WTC11 (cell line): ENCODE measurements around the gene NAA80. TPM values are rescaled to one million over a fixed set of nuclear protein-coding genes. Genes with fewer than 3 reads are reported as not detected.

ENCODE experiments used
- ATAC-seq: fragments of 200-7000 bp; cut with Tn5 transposase; 2 replicates; pipeline ENCODE4 v1.10.0; 2021; ENCODE audit warnings: mild to moderate bottlenecking, moderate library complexity
- CTCF ChIA-PET: fragments of 300-600 bp; sonication (Branson Sonifier 250); formaldehyde crosslinking; loops from one replicate; lab custom pipeline; 2021; ENCODE audit warnings: antibody characterized with exemption; lab: Charles Lee
- POLR2A ChIA-PET: fragments of 350-600 bp; sonication (Branson Sonifier 250); formaldehyde crosslinking; loops from one replicate; lab custom pipeline; 2021; ENCODE audit warnings: antibody characterized with exemption; lab: Charles Lee
- DNase-seq: peaks from one replicate; pipeline ENCODE4 v3.0.0; 2021; ENCODE audit warnings: low spot score
- H3K27ac Mint-ChIP-seq: 2 replicates; pipeline ENCODE4 v1.8.0; 2021; ENCODE audit warnings: mixed read lengths
- H3K27me3 Mint-ChIP-seq: 2 replicates; pipeline ENCODE4 v1.8.0; 2021; ENCODE audit warnings: low read depth, mild to moderate bottlenecking, moderate library complexity, mixed read lengths
- H3K36me3 Mint-ChIP-seq: 2 replicates; pipeline ENCODE4 v1.8.0; 2021; ENCODE audit warnings: mixed read lengths
- H3K4me1 Mint-ChIP-seq: 2 replicates; pipeline ENCODE4 v1.8.0; 2022; ENCODE audit warnings: mixed read lengths
- H3K4me3 Mint-ChIP-seq: 2 replicates; pipeline ENCODE4 v1.8.0; 2021; ENCODE audit warnings: mild to moderate bottlenecking, moderate library complexity, mixed read lengths
- H3K9me3 Mint-ChIP-seq: 2 replicates; pipeline ENCODE4 v1.8.0; 2021; ENCODE audit warnings: mixed read lengths
- CBFB ChIP-seq: sonication (generic); formaldehyde crosslinking; IDR thresholded peaks from 2 replicates; pipeline ENCODE4 v1.8.1; 2022; ENCODE audit warnings: mild to moderate bottlenecking, low read depth, missing genetic modification reagents
- ERG ChIP-seq: fragments of 250-450 bp; sonication (Bioruptor Pico); IDR thresholded peaks from 2 replicates; pipeline ENCODE4 v1.8.0; 2021; ENCODE audit warnings: mild to moderate bottlenecking
- GABPB1 ChIP-seq: sonication (generic); formaldehyde crosslinking; IDR thresholded peaks from 2 replicates; pipeline ENCODE4 v1.8.1; 2023; ENCODE audit warnings: mild to moderate bottlenecking, missing genetic modification reagents
- JUN ChIP-seq: sonication (generic); formaldehyde crosslinking; IDR thresholded peaks from 2 replicates; pipeline ENCODE4 v1.8.0; 2023; ENCODE audit warnings: mild to moderate bottlenecking, missing genetic modification reagents
- KAT7 ChIP-seq: sonication (generic); formaldehyde crosslinking; IDR thresholded peaks from 2 replicates; pipeline ENCODE4 v1.8.1; 2023; ENCODE audit warnings: missing genetic modification reagents, mild to moderate bottlenecking, borderline replicate concordance
- NR3C1 ChIP-seq: sonication (generic); formaldehyde crosslinking; conservative IDR thresholded peaks from 2 replicates; pipeline ENCODE4 v1.8.1; 2023; ENCODE audit warnings: low read depth, mild to moderate bottlenecking, missing genetic modification reagents
- SOX15 ChIP-seq: fragments of 250-450 bp; sonication (Bioruptor Pico); IDR thresholded peaks from 2 replicates; pipeline ENCODE4 v1.9.0; 2021; ENCODE audit warnings: mild to moderate bottlenecking
- SP1 ChIP-seq: sonication (generic); formaldehyde crosslinking; conservative IDR thresholded peaks from 2 replicates; pipeline ENCODE4 v1.8.1; 2022; ENCODE audit warnings: missing genetic modification reagents
- STAT6 ChIP-seq: sonication (generic); formaldehyde crosslinking; conservative IDR thresholded peaks from 2 replicates; pipeline ENCODE4 v1.8.1; 2023; ENCODE audit warnings: mild to moderate bottlenecking, low read depth, missing genetic modification reagents, moderate library complexity
- TEAD4 ChIP-seq: sonication (generic); formaldehyde crosslinking; IDR thresholded peaks from 2 replicates; pipeline ENCODE4 v1.8.0; 2022; ENCODE audit warnings: mild to moderate bottlenecking, missing genetic modification reagents
- ZNF121 ChIP-seq: sonication (generic); formaldehyde crosslinking; IDR thresholded peaks from 2 replicates; pipeline ENCODE4 v1.8.0; 2023; ENCODE audit warnings: missing genetic modification reagents
- ZNF263 ChIP-seq: sonication (generic); formaldehyde crosslinking; IDR thresholded peaks from 2 replicates; pipeline ENCODE4 v1.8.1; 2022; ENCODE audit warnings: low read depth, mild to moderate bottlenecking, moderate library complexity, missing genetic modification reagents
- ZNF396 ChIP-seq: fragments of 250-450 bp; sonication (Bioruptor Pico); IDR thresholded peaks from 2 replicates; pipeline ENCODE4 v1.8.0; 2021; ENCODE audit warnings: mild to moderate bottlenecking, moderate library complexity, borderline replicate concordance
- ZNF425 ChIP-seq: fragments of 250-450 bp; sonication (Bioruptor Pico); conservative IDR thresholded peaks from 2 replicates; pipeline ENCODE4 v1.9.0; 2021; ENCODE audit warnings: mild to moderate bottlenecking
- total RNA-seq: library from RNA; stranded (reverse); gene quantifications from 3 replicates; pipeline ENCODE4 v1.2.3, GENCODE V29; 2021
- TF ChIP-seq, protein P1 (sequence below): sonication (generic); formaldehyde crosslinking; IDR thresholded peaks from 2 replicates; pipeline ENCODE4 v1.8.1; 2022; ENCODE audit warnings: missing genetic modification reagents, borderline replicate concordance
- TF ChIP-seq, protein P2 (sequence below): sonication (generic); formaldehyde crosslinking; IDR thresholded peaks from 2 replicates; pipeline ENCODE4 v1.8.0; 2022; ENCODE audit warnings: missing genetic modification reagents

Gene NAA80
- total RNA-seq, 1 experiment from 2014 or later: 17.3 TPM

DNA sequence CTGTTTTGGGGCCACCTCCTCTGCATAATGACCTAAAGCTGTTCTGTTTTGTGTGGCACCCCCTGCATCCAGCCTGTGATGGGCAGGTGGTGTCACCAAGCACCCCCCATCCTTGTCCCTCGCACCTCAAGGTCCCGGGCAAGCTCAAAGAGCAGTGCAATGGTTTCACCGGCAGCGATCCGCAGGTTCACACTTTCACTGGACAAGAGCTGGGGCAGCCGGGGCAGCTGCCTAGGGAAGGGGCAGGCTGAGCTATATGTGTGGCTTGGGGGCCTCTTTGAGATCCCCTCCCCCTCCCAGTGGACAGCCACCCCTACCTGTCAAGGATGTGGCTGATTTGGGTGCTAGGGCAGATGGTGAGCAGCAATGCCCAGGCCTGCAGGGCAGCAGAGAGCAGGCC lies 10.1 kb downstream of the NAA80 start (continued):
- no peak for TF ChIP-seq ERG (CRISPR knock-in tag)
- no peak for TF ChIP-seq JUN (CRISPR knock-in tag)
- TF ChIP-seq, protein P1, sequence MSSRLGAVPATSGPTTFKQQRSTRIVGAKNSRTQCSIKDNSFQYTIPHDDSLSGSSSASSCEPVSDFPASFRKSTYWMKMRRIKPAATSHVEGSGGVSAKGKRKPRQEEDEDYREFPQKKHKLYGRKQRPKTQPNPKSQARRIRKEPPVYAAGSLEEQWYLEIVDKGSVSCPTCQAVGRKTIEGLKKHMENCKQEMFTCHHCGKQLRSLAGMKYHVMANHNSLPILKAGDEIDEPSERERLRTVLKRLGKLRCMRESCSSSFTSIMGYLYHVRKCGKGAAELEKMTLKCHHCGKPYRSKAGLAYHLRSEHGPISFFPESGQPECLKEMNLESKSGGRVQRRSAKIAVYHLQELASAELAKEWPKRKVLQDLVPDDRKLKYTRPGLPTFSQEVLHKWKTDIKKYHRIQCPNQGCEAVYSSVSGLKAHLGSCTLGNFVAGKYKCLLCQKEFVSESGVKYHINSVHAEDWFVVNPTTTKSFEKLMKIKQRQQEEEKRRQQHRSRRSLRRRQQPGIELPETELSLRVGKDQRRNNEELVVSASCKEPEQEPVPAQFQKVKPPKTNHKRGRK: no peak
- TF ChIP-seq, protein P2, sequence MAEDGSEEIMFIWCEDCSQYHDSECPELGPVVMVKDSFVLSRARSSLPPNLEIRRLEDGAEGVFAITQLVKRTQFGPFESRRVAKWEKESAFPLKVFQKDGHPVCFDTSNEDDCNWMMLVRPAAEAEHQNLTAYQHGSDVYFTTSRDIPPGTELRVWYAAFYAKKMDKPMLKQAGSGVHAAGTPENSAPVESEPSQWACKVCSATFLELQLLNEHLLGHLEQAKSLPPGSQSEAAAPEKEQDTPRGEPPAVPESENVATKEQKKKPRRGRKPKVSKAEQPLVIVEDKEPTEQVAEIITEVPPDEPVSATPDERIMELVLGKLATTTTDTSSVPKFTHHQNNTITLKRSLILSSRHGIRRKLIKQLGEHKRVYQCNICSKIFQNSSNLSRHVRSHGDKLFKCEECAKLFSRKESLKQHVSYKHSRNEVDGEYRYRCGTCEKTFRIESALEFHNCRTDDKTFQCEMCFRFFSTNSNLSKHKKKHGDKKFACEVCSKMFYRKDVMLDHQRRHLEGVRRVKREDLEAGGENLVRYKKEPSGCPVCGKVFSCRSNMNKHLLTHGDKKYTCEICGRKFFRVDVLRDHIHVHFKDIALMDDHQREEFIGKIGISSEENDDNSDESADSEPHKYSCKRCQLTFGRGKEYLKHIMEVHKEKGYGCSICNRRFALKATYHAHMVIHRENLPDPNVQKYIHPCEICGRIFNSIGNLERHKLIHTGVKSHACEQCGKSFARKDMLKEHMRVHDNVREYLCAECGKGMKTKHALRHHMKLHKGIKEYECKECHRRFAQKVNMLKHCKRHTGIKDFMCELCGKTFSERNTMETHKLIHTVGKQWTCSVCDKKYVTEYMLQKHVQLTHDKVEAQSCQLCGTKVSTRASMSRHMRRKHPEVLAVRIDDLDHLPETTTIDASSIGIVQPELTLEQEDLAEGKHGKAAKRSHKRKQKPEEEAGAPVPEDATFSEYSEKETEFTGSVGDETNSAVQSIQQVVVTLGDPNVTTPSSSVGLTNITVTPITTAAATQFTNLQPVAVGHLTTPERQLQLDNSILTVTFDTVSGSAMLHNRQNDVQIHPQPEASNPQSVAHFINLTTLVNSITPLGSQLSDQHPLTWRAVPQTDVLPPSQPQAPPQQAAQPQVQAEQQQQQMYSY (CRISPR knock-in tag): no peak
- TF ChIP-seq NR3C1 (CRISPR knock-in tag): no peak
- no peak for TF ChIP-seq TEAD4 (CRISPR knock-in tag)
- TF ChIP-seq KAT7 (CRISPR knock-in tag): no peak

DNA sequence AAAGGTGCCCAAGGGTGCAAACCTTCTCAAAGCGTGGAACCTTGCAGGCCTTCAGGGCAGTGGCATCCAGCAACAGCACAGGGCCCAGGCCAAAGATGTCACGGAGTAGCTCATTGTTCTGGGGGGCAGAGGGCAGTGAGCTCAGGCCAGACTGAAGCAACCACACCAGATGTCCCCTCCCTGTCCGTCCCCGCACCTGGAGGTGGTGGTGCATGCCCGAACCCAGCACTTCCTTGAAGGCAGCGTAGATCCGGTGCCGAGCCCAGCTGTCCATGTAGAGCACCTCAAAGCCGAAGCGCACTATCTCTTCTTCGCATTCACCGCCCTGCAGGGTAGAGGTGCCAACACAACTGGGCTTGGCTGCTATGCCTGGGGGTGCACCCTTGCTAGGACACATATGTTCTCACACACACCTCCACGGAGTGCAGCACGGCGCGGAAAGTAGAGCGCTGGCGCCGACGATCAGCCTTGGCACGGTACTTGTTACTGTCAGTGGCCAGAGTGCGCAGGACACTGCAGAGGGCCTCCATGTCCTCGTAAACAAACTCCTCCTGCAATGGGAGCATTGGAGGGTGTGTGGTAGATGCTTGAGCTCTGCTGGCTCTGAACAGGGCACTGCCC lies 10.7 kb downstream of the NAA80 start:
- DNase-seq (no peak), ATAC-seq (no peak)
- TF ChIP-seq ZNF263: no peak
- no peak for TF ChIP-seq SOX15
- no peak for TF ChIP-seq SP1
- no peak for TF ChIP-seq CBFB
- no peak for TF ChIP-seq GABPB1 (CRISPR knock-in tag)
- TF ChIP-seq STAT6: no peak
- no peak for TF ChIP-seq ZNF121 (CRISPR knock-in tag)
- no peak for TF ChIP-seq ZNF396 (CRISPR knock-in tag)
- TF ChIP-seq ZNF425 (CRISPR knock-in tag): no peak
- H3K27me3 Mint-ChIP-seq: no peaks in the 10 kb centered on the region; the same call in 1 of the 2 replicates
- no peaks in the 10 kb centered on the region for H3K9me3 Mint-ChIP-seq
- ChIA-PET POLR2A (no interaction called here), CTCF (no interaction called here)
- H3K27ac Mint-ChIP-seq: no peak overlapping the region
- H3K4me3 Mint-ChIP-seq: no peak overlapping the region
- peaks cover 21% of the 10 kb centered on the region for H3K36me3 Mint-ChIP-seq
- peaks cover 12% of the 10 kb centered on the region for H3K4me1 Mint-ChIP-seq
